Occipital lobe (tissue), 2 donors: Measurements from ENCODE around the gene BACH2. TPM values are rescaled to one million over a fixed set of nuclear protein-coding genes. Genes with fewer than 3 reads are reported as not detected.
"Not testable (repeated sequence)": the region's sequence is repeated elsewhere in the genome, so short reads cannot be mapped to it uniquely, and the experiment has no call there.

ENCODE experiments used
- DNase-seq: peaks from one replicate; lab custom pipeline; 2025; lab: John Stamatoyannopoulos, UW
- total RNA-seq: library from RNA; depleted of rRNA; stranded (reverse); fragments of >200 nt; gene quantifications from one replicate; pipeline ENCODE4 v1.2.3, GENCODE V29; 2014

Gene BACH2
- total RNA-seq, 1 donor from 2014 or later, result 65.4 TPM

DNA sequence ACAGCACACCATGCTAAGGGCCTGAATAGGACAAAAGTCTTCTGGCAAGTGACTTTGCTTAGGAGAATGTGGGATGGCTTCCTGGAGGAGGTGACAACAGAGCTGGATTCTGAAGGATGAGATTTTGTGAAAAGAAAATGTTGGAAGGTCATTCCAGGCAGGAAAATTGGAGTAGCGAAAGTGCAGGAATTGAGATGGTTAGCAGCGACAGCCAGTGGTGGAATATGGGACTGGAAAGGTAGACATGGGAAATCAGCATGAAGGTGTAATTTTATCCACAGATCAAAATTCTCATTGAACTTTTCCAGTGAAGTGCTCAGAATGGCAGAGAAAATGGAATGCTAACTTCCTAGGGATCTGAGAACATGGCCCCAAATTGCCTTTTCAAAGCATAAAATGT lies 5.7 kb upstream of the BACH2 start:
- DNase-seq, result no peak

DNA sequence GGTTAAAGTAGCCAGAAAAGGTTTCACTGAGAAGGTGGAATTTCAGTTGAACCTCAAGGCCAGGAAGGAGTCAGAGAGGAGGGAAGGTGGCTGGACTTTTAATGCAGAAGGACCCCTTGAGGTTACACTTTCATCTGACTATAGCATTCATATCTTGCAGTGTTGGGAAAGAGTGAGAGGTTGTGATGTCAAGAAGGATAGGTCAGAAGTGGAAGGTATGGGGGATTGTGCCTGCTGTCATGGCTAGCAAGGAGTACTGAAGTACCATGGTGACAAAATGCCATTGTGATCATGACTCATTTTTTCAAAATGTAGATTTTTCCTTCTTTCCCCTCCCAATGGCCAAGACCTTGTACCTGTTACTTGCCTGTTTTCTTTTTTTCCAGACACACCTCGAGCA lies 5.2 kb upstream of the BACH2 start:
- DNase-seq, result no peak

DNA sequence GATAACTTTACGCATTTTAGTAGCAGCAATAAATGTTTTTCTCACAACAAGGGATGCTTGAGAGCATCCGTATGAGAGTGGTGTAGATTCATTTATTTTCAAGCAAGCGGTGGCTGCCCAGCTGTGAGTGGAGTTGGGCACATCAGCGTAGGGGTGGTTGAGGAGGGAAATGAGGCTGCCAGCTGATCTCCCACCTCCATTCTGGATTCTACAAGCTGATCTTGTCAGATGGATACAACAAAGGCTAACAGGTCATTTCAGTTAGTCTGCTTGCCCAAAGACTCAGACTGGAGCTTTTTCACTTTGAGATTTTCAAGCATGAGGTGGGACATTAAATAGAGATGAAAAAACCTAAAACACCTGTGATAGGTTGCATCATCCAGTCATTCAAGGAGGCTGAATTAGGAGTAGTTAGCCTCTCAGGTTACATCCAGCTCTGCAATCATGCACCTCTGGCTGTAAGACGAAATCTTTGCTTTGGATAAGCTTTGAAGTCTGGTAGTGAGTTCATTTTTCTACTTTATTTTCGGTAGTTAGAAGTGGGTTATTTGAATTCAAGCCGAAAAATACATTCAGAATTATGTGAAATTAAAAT lies 1.9 kb upstream of the BACH2 start:
- DNase-seq, result no peak

DNA sequence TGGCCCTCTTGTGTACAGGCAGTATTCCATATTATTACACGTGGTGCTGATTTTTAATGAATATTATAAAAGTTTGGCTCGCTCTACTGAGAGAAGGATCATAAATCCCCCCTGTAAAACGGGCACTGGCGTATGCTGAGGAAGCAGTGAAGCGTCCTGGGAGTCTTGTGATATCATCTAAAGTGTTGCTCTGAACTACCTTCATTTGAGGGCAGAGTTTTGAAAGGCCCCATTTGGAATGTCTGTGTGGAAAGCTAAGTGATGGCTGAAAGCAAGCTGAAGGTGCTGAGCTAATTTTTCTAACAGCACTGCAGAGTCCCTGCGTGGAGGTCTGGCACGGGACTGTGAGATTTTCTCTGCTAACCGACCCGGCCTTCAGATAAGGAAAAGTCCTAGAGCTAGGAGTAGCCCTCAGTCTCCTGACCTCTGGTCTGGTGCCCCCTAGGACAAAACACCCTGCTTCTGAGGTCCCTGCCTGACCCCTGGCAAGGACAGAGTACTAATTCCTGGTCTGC lies 1.3 kb upstream of the BACH2 start:
- no peak for DNase-seq

DNA sequence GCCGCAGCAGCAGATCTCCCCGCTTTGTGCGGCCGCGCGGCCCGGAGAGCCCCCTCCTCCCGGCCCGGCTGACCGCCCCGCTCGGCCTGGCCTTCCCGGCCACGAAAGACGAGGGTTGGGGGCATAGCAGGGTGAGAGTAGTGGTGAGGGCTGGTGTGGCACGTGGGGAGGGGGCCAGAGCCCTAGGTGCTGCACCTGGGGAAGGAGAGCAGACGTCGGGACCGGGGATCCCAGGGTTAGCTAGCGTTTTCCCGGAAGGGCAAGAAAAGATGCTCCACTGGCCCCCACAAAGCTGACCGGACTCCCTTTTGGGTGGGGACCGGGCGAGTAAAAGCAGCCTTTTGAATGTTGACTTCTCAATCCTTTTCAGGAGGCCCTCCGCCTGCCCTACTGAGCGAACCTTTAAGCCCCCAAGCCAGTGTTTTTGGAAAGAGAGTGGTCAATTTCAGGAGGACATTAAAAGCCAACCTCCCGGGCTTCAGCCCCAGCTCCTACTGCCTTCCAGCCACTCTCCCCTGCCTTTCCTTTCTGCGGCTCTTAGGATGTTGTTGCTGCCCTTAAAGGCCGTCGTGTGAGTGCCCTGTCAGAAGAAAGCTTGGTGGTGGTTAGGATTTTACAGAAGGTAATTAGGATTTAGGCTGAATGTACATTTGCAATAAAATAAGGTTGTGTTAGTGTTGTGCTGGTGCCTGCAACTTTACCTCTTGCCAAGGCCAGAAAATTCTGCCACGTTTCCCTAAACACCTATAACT lies 648 bp upstream of the BACH2 start:
- no peak for DNase-seq

DNA sequence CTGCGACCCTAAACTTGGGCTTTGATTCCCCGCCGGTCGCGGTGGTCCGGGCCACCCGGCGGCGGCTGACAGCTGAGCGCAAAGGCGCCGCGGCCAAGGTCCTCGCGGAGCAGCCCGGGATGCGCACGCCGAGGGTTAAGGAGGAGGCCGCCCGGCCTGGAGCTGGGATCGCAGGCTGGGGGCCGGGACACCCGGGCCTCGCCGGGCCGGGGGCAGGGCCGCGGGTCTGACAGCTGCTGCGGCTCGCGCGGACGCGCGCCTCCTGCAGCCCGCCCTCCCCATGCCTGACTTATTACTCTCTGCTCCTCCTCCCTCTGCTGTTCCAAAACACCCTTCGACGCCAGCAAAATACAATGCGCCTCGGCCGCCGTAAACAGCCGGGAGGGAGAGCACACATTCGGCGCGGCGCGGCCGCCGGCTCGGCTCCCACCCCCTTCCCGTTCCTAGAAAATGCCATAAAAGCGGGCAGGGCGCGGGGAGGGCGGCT lies 746 bp downstream of the BACH2 start:
- DNase-seq, result peak; percentile 36

DNA sequence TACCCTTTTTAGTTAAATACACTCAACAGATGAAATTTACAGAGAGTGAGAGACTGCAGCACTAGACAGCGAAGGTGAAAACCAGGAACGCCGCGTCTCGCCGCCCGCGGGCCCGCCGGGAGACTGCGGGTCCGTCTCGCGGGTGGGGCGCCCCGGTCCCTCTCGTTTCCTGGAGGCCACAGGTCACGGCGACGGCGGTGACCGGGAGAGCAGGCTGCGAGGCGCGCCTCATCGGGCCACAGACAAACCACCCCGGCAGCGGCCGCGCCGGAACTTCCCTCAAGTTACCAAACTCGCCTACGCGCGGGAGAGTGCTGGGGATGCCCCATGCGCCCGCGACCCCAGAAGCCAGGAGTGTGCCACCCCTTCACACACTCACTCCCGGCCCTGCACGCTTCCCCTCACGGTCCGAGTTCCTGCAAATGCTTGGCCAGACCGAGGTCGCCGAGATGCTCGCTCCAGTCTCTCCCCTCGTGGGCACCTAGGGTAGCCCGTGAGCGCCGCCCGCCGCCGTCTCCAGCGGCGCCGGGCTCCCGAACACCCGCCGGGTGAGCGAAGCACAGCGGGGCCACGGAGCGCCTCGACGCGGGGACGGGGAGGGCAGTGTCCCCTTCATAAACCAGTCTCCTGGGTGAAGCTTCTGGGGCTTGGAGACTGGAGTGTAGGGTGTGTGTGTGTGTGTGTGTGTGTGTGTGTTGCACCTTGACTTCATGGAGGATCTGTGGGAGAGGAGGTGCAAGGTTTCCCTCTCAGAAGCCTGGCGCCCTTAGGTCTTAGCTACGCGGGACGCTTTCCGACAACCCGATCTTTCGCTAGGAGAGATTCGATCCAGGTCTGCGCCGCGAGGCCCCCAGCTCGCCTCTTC lies 1.4 kb downstream of the BACH2 start:
- peak; percentile 39 for DNase-seq

DNA sequence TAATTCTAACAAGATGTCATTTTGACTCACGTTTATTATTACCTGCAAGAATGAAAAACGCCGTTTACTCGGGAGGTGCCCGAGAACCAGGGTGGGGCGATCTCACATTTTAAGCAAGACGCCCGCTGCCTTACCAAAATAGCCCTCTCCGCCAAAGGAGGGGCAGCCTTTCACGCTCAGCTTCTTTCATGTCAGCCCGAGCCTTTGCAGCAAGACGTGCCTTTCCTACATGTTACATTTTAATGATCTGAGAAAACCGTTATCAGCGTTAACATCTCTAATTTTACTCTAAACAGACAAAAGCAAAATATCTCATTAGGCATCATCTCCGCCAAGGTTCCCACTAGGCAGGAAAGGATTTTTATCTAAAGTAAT lies 2.0 kb downstream of the BACH2 start:
- DNase-seq, result no peak

DNA sequence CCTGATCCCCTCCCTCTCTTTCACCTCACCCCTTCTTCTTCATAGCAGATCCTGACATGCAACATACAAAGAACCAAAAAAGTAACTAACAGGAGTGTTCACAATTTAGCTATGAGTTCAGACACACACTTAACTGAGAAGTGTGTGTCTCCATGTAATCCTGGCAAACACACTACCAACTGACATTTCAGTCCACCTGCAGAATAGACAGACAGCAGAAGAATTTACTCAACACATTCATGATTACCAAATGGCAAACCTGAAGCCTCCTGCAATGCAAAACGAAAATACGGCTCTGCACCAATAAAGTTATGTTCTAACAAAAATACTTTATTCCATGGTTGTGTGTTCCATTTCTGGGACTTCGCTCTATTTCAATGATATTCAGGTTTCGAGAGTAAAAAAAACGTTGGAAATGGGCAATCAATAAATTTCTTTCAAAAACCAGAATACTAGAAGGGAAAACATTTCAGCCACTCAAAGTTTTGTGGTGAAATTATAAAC lies 2.6 kb downstream of the BACH2 start:
- no peak for DNase-seq

DNA sequence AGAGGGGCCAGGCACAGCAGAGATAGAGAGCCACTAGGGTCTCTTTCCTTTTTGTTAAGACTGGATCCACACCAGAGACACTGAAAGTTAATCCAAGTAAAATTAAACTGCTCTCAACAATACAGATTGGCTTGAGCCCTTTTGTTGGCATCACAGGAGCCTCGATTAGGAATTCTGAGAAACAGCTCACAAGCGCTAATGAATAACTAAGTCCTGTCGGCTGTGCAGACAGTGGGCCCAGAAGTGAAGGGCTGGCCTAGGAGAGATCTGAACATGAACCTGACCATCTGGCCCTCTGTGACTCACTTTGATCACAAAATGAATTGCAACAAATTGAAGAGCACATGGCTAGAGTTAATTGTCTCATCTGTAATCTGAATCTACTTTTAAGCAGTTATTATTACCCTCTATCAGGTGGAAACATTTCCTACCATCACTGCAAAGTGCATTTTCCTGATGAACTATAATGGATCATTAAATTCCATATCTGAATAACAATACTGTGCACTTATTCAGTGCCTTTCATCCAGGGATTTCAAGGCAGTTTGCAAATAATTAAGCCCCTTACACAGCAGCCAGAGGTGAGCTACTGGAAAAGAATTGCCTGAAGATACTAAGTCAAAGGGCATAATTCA lies 3.2 kb downstream of the BACH2 start:
- DNase-seq, result no peak

DNA sequence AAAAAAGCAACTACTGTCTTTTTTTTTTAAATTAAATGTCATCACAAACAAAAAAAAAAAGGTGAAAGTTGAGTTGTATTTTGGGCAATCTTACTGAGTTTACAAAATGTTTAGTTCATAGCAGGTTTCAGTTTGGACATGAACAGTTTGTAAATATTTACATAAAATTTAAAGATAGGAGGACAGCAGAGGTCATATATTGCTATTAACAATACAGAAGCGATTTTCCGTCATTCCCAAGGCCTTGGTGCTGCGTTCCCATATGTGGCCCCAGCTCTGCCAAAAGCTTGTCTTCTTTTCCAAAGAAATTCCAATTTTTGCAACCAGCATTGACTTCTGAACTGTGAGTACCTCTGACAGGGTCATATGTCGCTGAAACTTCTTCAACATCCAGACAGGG lies 5.1 kb downstream of the BACH2 start:
- no peak for DNase-seq

DNA sequence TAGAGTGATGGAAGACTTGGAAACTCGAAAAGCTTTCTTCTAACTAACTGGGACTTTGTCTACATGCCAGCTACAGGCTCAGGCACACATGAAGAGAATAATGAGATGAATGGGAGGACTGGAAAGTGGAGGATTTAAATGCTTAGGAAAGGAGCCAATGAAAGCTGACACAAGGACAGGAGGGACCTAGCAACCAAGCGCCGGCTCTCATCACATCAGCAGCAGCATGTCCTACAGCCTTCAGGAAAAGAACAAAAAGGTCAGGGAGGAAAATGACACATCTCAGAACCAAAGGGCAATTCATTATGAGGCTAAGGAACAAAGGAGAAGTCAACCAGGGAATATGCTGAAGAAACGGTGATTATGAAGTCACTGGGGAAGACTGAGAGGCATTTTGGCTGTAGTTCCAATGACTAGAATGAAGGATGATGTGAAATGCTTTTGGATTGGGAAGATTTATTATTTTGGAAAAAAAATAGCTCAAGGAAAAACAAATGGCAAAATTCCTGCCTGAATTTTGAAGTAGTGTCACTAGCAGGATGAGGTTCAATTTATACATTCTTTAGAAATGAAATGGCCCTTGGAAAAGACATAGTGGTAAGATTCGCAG lies 5.7 kb downstream of the BACH2 start:
- DNase-seq, result no peak

DNA sequence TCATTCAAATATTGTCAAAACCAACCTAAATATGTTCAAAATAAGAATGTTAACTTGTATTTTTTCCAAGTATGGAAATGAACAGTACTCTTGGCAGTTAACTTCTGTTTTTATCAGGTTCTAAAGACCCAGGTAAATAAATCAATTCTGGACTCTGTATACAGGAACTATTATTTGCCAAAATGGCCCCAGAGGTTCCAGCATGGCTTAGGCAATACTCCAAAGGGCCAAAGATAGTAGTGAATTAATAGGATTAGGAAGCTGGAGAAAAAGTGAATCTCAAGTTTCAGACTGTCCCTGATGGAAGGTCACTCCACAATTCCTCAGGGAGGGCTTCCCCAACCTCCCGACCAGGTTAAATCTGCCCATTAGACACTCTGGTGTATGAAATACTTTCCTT lies 6.7 kb downstream of the BACH2 start:
- no peak for DNase-seq

DNA sequence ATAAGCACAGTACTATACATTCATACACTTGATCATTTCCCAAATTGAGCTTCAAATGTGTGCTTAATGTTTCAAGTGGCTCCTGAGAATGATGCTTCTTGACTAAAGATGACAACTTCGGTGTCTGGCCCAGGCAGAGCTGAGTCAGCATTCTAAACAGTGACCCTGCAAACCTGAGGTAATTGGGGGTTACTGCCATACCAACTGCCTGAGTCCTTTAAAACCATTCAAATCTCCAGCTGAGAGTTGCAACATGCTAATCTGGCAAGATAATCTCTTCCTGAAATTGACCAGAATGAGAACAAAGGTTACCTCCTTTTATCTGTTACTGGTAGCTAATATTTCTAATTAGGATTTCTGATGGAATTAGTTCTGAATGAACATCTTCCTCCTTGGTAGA lies 8.2 kb downstream of the BACH2 start:
- no peak for DNase-seq

DNA sequence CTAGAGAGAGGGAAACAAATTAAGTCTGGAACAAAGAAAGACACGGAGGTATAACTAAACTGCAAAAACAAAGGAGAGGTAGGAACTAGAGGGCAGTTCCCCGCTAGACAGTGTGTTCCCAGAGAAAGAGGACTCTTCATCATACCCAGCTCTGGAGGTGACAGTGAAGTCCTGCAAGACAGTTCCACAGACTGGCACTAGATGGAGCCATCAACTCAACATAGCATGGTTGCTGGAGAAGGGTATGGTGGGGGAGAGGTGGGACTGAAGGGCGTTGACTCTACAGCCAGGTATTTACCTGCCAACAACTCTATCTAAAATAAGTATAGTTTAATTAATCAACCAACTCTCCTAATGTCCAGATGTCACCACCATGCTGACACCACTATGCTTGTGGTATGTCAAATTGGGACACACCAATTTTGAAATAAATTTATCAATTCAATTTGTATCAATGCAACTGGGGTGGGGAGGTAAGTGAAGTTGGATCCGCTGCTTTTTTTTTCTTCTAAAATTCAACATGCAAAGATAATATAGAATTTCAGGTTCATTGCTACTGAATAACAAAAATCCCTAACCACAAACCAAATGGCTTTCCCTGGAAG lies 9.7 kb downstream of the BACH2 start:
- no peak for DNase-seq

DNA sequence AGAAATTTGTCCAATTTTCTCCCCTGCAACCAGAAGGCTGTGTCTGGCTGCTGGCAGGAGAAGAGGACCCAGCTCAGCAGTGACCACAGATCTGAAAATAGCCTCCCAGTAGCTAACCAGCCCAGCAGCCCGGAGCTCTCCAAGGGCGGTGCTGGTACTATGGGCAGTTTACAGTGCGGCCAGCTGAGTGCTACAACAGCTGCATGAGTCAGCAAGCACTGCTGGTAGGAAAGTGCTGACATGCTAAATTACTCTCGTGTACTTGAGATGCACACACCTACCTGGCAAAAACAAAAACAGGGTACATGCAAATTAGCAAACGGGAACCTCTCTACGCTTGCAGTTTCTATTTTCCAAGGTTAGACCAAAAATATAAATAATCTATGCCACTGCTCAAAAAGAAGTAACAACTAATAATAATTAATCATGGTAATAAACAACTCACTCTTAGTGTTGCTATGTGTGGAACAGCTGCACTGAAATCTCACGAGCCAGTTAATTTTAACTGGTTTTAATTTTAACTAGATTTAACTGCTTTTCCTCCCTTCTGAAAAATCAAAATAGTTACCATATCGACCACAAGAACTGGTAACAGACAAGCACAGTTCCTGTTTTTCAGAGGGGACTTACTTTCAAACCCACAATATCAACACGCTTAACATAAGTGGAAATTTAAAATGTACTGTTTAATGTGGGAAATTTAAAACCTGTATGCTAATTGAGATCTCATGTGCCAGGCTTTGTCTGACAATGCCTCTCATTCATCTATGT lies 10.8 kb downstream of the BACH2 start:
- DNase-seq, result peak; percentile 72

DNA sequence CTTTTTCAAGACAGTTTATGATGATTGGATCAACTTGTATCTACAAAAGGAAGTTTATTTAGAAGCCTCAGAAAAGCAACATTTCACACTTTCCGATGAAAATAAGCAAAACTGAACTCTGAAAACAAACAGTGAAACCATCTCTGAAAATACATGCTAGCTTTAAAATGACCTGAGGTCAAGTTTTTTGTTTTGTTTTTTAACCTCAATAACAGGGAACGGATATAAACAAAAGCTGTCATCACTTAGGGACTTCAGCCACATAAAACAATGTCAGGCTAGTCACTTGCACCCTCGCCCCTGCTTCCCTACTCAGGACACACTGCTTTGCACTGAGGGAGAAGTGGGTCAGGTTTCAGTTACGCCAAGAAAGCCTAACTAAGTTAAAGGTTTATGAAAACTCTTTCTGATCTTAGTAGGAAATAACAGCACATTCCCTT lies 11.6 kb downstream of the BACH2 start:
- DNase-seq, result no peak

DNA sequence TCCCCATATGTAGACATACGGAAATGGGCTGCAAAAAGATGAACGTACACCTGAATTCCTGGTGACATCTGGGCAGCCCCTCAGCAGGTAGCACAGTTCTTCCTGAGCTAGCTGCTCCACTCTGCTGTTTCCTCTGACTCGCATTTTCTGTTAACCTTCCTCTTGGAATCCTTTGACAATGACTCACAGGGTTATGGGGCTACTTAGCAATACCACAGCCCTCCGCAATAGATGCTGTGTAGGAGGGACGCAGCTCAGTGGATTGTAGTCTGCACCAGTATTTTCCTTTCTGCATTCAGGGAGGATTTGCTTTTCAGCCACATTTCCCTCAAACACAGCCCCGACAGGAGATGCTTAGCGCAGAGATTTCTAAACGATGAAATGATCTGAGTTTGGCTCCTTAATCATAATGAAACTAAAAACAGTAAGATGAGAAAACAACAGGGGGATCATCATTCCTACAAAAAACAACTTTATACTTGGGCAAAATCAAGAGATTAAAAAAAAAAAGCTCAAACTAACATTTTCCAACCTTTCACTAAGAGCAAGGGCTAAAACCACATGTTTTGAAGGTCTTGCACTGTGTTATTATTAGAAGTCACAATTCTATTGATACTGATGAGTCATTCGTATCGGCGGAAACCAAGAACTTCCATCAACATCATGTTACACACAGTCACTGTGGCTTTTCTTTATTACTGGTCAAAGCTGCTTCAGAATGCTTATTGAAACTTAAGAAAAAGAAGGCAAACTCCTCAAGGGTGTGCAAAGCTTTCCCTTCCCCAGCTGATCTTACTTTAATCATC lies 12.2 kb downstream of the BACH2 start:
- DNase-seq, result no peak

DNA sequence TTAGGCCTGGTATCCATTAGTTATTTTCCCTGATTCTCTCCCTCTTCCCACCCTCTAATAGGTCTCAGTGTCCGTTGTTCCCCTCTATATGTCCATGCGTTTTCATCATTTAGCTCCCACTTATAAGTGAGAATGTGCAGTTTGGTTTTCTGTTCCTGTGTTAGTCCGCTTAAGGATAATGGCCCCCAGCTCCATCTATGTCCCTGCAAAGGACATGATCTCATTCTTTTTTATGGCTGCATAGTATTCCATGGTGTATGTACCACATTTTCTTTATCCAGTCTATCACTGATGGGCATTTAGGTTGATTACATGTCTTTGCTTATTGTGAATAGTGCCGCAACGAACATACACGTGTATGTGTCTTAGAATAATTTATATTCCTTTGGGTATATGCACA lies 14.4 kb downstream of the BACH2 start:
- not testable (repeated sequence) for DNase-seq
